HepG2 (cell line): ENCODE measurements around the gene ALOXE3. TPM values are rescaled to one million over a fixed set of nuclear protein-coding genes. Genes with fewer than 3 reads are reported as not detected.

Source experiments
- ATAC-seq: fragments of 200-7000 bp; cut with Tn5 transposase; 3 replicates; pipeline ENCODE4 v1.9.1; 2020; ENCODE audit warnings: mild to moderate bottlenecking, moderate library complexity
- BruUV-seq: library from RNA; stranded (reverse); fragments of 400-500 nt; replicated peaks from 2 replicates; lab custom pipeline; 2021; lab: Mats Ljungman, UMichigan
- CTCF ChIA-PET: fragments of 300-600 bp; formaldehyde crosslinking; extraction: SDS; loops from one replicate; lab custom pipeline; 2021; ENCODE audit warnings: low total read pairs, inconsistent platforms, low intra/inter-chr PET ratio; lab: Yijun Ruan, JAX
- POLR2A ChIA-PET: fragments of 350-600 bp; sonication (Branson Sonifier 250); formaldehyde crosslinking; loops from one replicate; lab custom pipeline; 2020; ENCODE audit warnings: antibody characterized with exemption, inconsistent platforms; lab: Yijun Ruan, JAX
- DNase-seq: peaks from one replicate; pipeline ENCODE4 v3.0.0-alpha.2; 2015; ENCODE audit warnings: low spot score
- FAIRE-seq: peaks from 3 replicates; lab custom pipeline; 2011; peaks lifted over from hg19 to GRCh38; lab: Jason Lieb, UNC
- H2AFZ ChIP-seq: one replicate; pipeline ENCODE4 v1.6.1; 2011; ENCODE audit warnings: low read length, inconsistent platforms
- H3K27ac ChIP-seq: fragments of 300-600 bp; 3 replicates; pipeline ENCODE4 v1.8.0; 2011; ENCODE audit warnings: mixed run types, mild to moderate bottlenecking, mixed read lengths, low read length, inconsistent platforms; ENCODE audit not compliant: insufficient read depth; ENCODE audit errors: extremely low read length
- H3K27me3 ChIP-seq, 2 experiments: fragments of 200-600 bp in 1 of 2; 2 replicates in 1 of 2; 3 replicates in 1 of 2; pipeline versions ENCODE4 v1.6.0 to v1.8.0; 2011; ENCODE audit warnings: low read length in 2 of 2, mild to moderate bottlenecking in 2 of 2, moderate library complexity in 2 of 2, inconsistent platforms in 1 of 2; ENCODE audit not compliant: insufficient read depth in 2 of 2, control insufficient read depth in 1 of 2
- H3K36me3 ChIP-seq, 2 experiments: fragments of 200-600 bp in 1 of 2; replicated peaks in 1 of 2; 2 replicates in 1 of 2; 3 replicates in 1 of 2; pipeline versions ENCODE4 v1.5.1 to v1.8.0; 2011; ENCODE audit warnings: low read length in 2 of 2, inconsistent platforms in 1 of 2; ENCODE audit not compliant: insufficient read depth in 2 of 2, control insufficient read depth in 1 of 2
- H3K4me1 ChIP-seq: 2 replicates; pipeline ENCODE4 v1.5.1; 2012; ENCODE audit warnings: low read length, inconsistent platforms; ENCODE audit not compliant: insufficient read depth
- H3K4me2 ChIP-seq: 2 replicates; pipeline ENCODE4 v1.6.0; 2011; ENCODE audit warnings: low read depth, low read length, inconsistent platforms
- H3K4me3 ChIP-seq, 3 experiments: fragments of 200-600 bp in 1 of 3; sonication (generic), shearing (Covaris generic) in 1 of 3; replicated peaks in 1 of 3; 2 replicates each; pipeline ENCODE4 v1.5.1; 2011 to 2016; ENCODE audit warnings: low read length in 3 of 3, inconsistent platforms in 2 of 3, low read depth in 2 of 3, mild to moderate bottlenecking in 2 of 3, control low read depth in 1 of 3, mixed read lengths in 1 of 3; ENCODE audit not compliant: insufficient read depth in 1 of 3
- H3K79me2 ChIP-seq: one replicate; pipeline ENCODE4 v1.6.1; 2011; ENCODE audit warnings: low read length, inconsistent platforms; ENCODE audit not compliant: insufficient read depth
- H3K9ac ChIP-seq: 2 replicates; pipeline ENCODE4 v1.6.0; 2011; ENCODE audit warnings: mild to moderate bottlenecking, low read depth, low read length, inconsistent platforms; ENCODE audit not compliant: insufficient read depth
- H3K9me3 ChIP-seq: 2 replicates; pipeline ENCODE4 v1.5.1; 2012; ENCODE audit warnings: mild to moderate bottlenecking, low read length
- H4K20me1 ChIP-seq: 2 replicates; pipeline ENCODE4 v1.6.0; 2011; ENCODE audit warnings: inconsistent platforms, mild to moderate bottlenecking, low read length, moderate library complexity; ENCODE audit not compliant: insufficient read depth
- DMAP1 ChIP-seq: IDR thresholded peaks from 2 replicates; pipeline ENCODE4 v1.6.1; 2016
- EP300 ChIP-seq, 3 experiments: sonication (generic) in 1 of 3; formaldehyde crosslinking in 1 of 3; IDR thresholded peaks; 2 replicates each; pipeline versions ENCODE4 v1.5.1 to v1.6.1; 2011 to 2020; ENCODE audit warnings: low read depth in 2 of 3, low read length in 2 of 3, borderline replicate concordance in 1 of 3, improper control_type of control experiment in 1 of 3, mild to moderate bottlenecking in 1 of 3, missing genetic modification reagents in 1 of 3, moderate library complexity in 1 of 3
- JDP2 ChIP-seq: sonication (generic); formaldehyde crosslinking; IDR thresholded peaks from 2 replicates; pipeline ENCODE4 v1.8.1; 2022; ENCODE audit warnings: missing genetic modification reagents, borderline replicate concordance
- POLR2G ChIP-seq: fragments of 200-400 bp; formaldehyde crosslinking; IDR thresholded peaks from 2 replicates; pipeline ENCODE4 v1.6.1; 2018; ENCODE audit warnings: mild to moderate bottlenecking, low read depth, low read length, moderate library complexity
- SMC3 ChIP-seq: IDR thresholded peaks from 2 replicates; pipeline ENCODE4 v1.6.1; 2011; ENCODE audit warnings: low read length, improper control_type of control experiment
- SSRP1 ChIP-seq: IDR thresholded peaks from 2 replicates; pipeline ENCODE4 v1.6.1; 2016; ENCODE audit warnings: control low read depth
- ZFP1 ChIP-seq: IDR thresholded peaks from 2 replicates; pipeline ENCODE4 v1.6.1; 2016
- ZFP41 ChIP-seq: sonication (generic); formaldehyde crosslinking; IDR thresholded peaks from 2 replicates; pipeline ENCODE4 v1.4.0; 2020; ENCODE audit warnings: mild to moderate bottlenecking, missing genetic modification reagents, borderline replicate concordance
- ZNF207 ChIP-seq: fragments of 450-650 bp; IDR thresholded peaks from 2 replicates; pipeline ENCODE4 v1.6.1; 2016; ENCODE audit warnings: antibody characterized with exemption, borderline replicate concordance
- ZNF235 ChIP-seq: sonication (generic); formaldehyde crosslinking; IDR thresholded peaks from 2 replicates; pipeline ENCODE4 v1.8.1; 2023; ENCODE audit warnings: mild to moderate bottlenecking, missing genetic modification reagents, borderline replicate concordance
- ZNF333 ChIP-seq: sonication (generic); formaldehyde crosslinking; IDR thresholded peaks from 2 replicates; pipeline ENCODE4 v1.4.0; 2020; ENCODE audit warnings: mild to moderate bottlenecking, missing genetic modification reagents, borderline replicate concordance
- ZNF354B ChIP-seq: sonication (generic); formaldehyde crosslinking; IDR thresholded peaks from 2 replicates; pipeline ENCODE4 v1.8.0; 2022; ENCODE audit warnings: mild to moderate bottlenecking, missing genetic modification reagents
- WGBS: methylation state at CpG from one replicate; pipeline ENCODE4 v1.1.6; 2017; ENCODE audit warnings: low lambda C conversion rate; 5-methylcytosine and 5-hydroxymethylcytosine counted together
- in situ Hi-C: cut with HindIII; loops from 2 replicates; pipeline ENCODE4 v1.10.0; 2017; ENCODE audit warnings: low pct_unique_long_range_greater_than_20kb; ENCODE audit not compliant: extremely low pct_ligation_motif_present
- intact Hi-C: fragments of 100-400 bp; cut with micrococcal nuclease; formaldehyde crosslinking; loops from one replicate; pipeline ENCODE4 v1.10.0; 2022; ENCODE audit not compliant: unreplicated experiment
- polyA plus RNA-seq, 8 experiments: library from polyadenylated mRNA; depleted of rRNA in 3 of 8; stranded (reverse) in 7 of 8; unstranded in 1 of 8; fragments of >200 nt; fragmentation: Illumina TruSeq in 4 of 8; extraction: Trizol in 4 of 8; gene quantifications; 2 replicates each; pipeline versions ENCODE4 v1.2.1 to v1.2.3, GENCODE V29; 2011 to 2016; ENCODE audit warnings: low read depth in 4 of 8, missing spikeins in 1 of 8, mixed read lengths in 1 of 8; ENCODE audit not compliant: insufficient read depth in 1 of 8
- total RNA-seq, 5 experiments: library from RNA; depleted of rRNA; stranded (reverse); fragments of >200 nt; fragmentation: Illumina TruSeq; extraction: Trizol; gene quantifications; 2 replicates each; pipeline ENCODE4 v1.2.3, GENCODE V29; 2016; ENCODE audit warnings: low read depth in 1 of 5
- TF ChIP-seq, protein P1 (sequence below): sonication (generic); formaldehyde crosslinking; IDR thresholded peaks from 2 replicates; pipeline ENCODE4 v1.5.0; 2020; ENCODE audit warnings: mild to moderate bottlenecking, missing genetic modification reagents, borderline replicate concordance
- TF ChIP-seq, protein P2 (sequence below), 2 experiments: fragments of 450-650 bp in 1 of 2; sonication (generic) in 1 of 2; formaldehyde crosslinking; IDR thresholded peaks; 2 replicates each; pipeline versions ENCODE4 v1.5.0 to v1.8.0; 2020 to 2022; ENCODE audit warnings: mild to moderate bottlenecking in 1 of 2, missing genetic modification reagents in 1 of 2

ALOXE3 gene
- total and polyA plus RNA-seq, 2 of the 13 experiments (the other 11 are each of a cell fraction or from before 2014, with no cell fraction given): 0.07 TPM; not detected in 1

DNA sequence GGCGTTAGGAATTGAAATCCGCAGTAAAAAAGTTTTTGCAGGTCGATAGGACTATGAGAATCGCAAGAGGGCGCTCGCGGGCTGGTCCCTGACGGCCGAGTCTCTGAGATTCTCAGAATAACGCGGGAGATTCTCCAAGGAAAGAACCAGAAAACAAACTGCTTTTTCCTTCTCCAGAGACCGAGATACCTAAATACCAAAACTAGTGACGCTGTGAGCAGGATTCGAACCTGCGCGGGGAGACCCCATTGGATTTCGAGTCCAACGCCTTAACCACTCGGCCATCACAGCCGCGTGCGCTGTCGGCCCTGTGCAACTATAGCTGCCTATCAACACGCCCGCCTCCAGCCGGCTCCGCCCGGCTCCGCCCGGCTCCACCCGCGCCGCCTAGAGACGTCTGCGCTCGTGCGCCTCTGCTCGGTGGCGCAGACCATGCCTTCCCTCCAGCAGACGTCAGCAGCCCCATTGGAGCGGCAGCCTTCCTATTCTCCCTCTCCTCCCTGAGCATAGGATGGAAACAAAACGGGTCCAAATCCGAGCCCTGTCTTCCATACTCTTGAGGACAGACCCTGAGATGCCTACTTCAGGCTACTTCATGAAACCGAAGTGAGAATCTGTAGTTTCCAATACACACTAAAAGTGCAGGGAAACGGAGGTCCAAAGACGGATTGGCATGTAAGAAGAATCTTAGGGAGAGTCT is 20.5 kb upstream of the ALOXE3 start:
- FAIRE-seq: peak; percentile 93
- intact Hi-C loops: loop anchor here (1.0 to 5.0 kb wide), 4 partner anchors 13 to 48 kb away; partner anchors contain the start of genes HES7 and PER1
- peaks cover 36% of the 10 kb centered on the region for H3K4me1 ChIP-seq
- TF ChIP-seq SSRP1 (CRISPR knock-in tag) (peak; percentile 100), POLR2G (peak; percentile 49), ZNF333 (no peak; the same call in 1 of the 2 replicates), ZNF207 (no peak), ZFP41 (0 out of 2 replicates have a peak, but pooled peaks have one; percentile 26), ZFP1 (no peak), JDP2 (no peak), ZNF354B (CRISPR knock-in tag) (no peak), DMAP1 (peak; percentile 64; the same call in 1 of the 2 replicates), EP300 (IDR thresholded peaks at IDR 0.05; ENCODE audit: low read depth in 2 of 2, low read length in 2 of 2) (peak in 1 of 2 experiments; percentile 51; a peak in 2 of 4 replicates), EP300 (CRISPR knock-in tag; IDR thresholded peaks at IDR 0.05; ENCODE audit: borderline replicate concordance) (no peak), SMC3 (peak; percentile 82), ZNF235 (CRISPR knock-in tag) (peak; percentile 46; the same call in 1 of the 2 replicates)
- TF ChIP-seq, protein P1, sequence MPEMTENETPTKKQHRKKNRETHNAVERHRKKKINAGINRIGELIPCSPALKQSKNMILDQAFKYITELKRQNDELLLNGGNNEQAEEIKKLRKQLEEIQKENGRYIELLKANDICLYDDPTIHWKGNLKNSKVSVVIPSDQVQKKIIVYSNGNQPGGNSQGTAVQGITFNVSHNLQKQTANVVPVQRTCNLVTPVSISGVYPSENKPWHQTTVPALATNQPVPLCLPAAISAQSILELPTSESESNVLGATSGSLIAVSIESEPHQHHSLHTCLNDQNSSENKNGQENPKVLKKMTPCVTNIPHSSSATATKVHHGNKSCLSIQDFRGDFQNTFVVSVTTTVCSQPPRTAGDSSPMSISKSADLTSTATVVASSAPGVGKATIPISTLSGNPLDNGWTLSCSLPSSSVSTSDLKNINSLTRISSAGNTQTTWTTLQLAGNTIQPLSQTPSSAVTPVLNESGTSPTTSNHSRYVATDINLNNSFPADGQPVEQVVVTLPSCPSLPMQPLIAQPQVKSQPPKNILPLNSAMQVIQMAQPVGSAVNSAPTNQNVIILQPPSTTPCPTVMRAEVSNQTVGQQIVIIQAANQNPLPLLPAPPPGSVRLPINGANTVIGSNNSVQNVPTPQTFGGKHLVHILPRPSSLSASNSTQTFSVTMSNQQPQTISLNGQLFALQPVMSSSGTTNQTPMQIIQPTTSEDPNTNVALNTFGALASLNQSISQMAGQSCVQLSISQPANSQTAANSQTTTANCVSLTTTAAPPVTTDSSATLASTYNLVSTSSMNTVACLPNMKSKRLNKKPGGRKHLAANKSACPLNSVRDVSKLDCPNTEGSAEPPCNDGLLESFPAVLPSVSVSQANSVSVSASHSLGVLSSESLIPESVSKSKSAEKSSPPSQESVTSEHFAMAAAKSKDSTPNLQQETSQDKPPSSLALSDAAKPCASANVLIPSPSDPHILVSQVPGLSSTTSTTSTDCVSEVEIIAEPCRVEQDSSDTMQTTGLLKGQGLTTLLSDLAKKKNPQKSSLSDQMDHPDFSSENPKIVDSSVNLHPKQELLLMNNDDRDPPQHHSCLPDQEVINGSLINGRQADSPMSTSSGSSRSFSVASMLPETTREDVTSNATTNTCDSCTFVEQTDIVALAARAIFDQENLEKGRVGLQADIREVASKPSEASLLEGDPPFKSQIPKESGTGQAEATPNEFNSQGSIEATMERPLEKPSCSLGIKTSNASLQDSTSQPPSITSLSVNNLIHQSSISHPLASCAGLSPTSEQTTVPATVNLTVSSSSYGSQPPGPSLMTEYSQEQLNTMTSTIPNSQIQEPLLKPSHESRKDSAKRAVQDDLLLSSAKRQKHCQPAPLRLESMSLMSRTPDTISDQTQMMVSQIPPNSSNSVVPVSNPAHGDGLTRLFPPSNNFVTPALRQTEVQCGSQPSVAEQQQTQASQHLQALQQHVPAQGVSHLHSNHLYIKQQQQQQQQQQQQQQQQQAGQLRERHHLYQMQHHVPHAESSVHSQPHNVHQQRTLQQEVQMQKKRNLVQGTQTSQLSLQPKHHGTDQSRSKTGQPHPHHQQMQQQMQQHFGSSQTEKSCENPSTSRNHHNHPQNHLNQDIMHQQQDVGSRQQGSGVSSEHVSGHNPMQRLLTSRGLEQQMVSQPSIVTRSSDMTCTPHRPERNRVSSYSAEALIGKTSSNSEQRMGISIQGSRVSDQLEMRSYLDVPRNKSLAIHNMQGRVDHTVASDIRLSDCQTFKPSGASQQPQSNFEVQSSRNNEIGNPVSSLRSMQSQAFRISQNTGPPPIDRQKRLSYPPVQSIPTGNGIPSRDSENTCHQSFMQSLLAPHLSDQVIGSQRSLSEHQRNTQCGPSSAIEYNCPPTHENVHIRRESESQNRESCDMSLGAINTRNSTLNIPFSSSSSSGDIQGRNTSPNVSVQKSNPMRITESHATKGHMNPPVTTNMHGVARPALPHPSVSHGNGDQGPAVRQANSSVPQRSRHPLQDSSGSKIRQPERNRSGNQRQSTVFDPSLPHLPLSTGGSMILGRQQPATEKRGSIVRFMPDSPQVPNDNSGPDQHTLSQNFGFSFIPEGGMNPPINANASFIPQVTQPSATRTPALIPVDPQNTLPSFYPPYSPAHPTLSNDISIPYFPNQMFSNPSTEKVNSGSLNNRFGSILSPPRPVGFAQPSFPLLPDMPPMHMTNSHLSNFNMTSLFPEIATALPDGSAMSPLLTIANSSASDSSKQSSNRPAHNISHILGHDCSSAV (CRISPR knock-in tag): no peak
- TF ChIP-seq, protein P2, sequence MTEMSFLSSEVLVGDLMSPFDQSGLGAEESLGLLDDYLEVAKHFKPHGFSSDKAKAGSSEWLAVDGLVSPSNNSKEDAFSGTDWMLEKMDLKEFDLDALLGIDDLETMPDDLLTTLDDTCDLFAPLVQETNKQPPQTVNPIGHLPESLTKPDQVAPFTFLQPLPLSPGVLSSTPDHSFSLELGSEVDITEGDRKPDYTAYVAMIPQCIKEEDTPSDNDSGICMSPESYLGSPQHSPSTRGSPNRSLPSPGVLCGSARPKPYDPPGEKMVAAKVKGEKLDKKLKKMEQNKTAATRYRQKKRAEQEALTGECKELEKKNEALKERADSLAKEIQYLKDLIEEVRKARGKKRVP (CRISPR knock-in tag; IDR thresholded peaks at IDR 0.05): no peak

More for the DNA sequence above, 20.5 kb upstream of the ALOXE3 start:
- BruUV-seq: no TSS peak
- in situ Hi-C loops: no loop called here
- no peaks in the 10 kb centered on the region for H3K79me2 ChIP-seq
- no peaks in the 10 kb centered on the region; a peak in 1 of 5 replicates for H3K27me3 ChIP-seq
- peak overlapping the region; percentile 74 for H3K27ac ChIP-seq
- POLR2A ChIA-PET: interaction anchor here (0.9 to 3.2 kb wide), 6 partner anchors 13 to 53 kb away, joined by 4 to 18 read pairs (median 9); partner anchors contain the start of gene PER1
- H3K4me3 ChIP-seq: peak overlapping the region; percentile 71 to 86 (median 79)
- WGBS: 2% methylated on average over 29 of the region's 46 CpGs
- peaks cover 1 to 4% of the 10 kb centered on the region in 2 experiments; a peak in 2 of 5 replicates for H3K36me3 ChIP-seq
- H2AFZ ChIP-seq: peak overlapping the region; percentile 76
- no peaks in the 10 kb centered on the region for H3K9me3 ChIP-seq
- ATAC-seq (peak; percentile 93), DNase-seq (peak; percentile 96)
- H4K20me1 ChIP-seq: 0 out of 2 replicates have a peak, but pooled peaks cover 3% of the 10 kb centered on the region
- H3K4me2 ChIP-seq: peak overlapping the region; percentile 95
- CTCF ChIA-PET: interaction anchor here (0.6 to 2.4 kb wide), 8 partner anchors 18 to 395 kb away, joined by 3 to 28 read pairs (median 4); partner anchors contain the start of gene VAMP2
- H3K9ac ChIP-seq: peak overlapping the region; percentile 73
